CD4-positive, CD25-positive, alpha-beta regulatory T cell (primary cell): Measurements from ENCODE around the gene MCEE. TPM values are rescaled to one million over a fixed set of nuclear protein-coding genes. Genes with fewer than 3 reads are reported as not detected.
A peak's percentile ranks its signal among the peaks of the same experiment; 100 is the strongest.
"Not testable (repeated sequence)": the region's sequence is repeated elsewhere in the genome, so short reads cannot be mapped to it uniquely, and the experiment has no call there.

Source experiments
- ATAC-seq, 2 donors: fragments of 150-1000 bp; cut with Tn5 transposase; one replicate each; pipeline ENCODE4 v1.10.0; 2021; ENCODE audit warnings: low read depth in 2 of 2, moderate number of reproducible peaks in 2 of 2, moderate library complexity in 1 of 2
- DNase-seq, 3 donors: peaks; one replicate each; pipeline versions ENCODE4 v3.0.0 to v3.0.0-alpha.2; 2012 to 2022; ENCODE audit warnings: mixed read lengths in 1 of 3
- H3K27ac ChIP-seq: one replicate; pipeline ENCODE4 v1.7.0; 2013; ENCODE audit warnings: mild to moderate bottlenecking, low read length; ENCODE audit not compliant: insufficient read depth, poor library complexity, severe bottlenecking
- H3K27me3 ChIP-seq: one replicate; pipeline ENCODE4 v1.7.0; 2013; ENCODE audit warnings: low read length; ENCODE audit not compliant: control insufficient read depth, insufficient read depth
- H3K36me3 ChIP-seq: one replicate; pipeline ENCODE4 v1.7.0; 2013; ENCODE audit warnings: mild to moderate bottlenecking, low read length, moderate library complexity; ENCODE audit not compliant: control insufficient read depth, insufficient read depth
- H3K4me1 ChIP-seq: 2 replicates; pipeline ENCODE4 v1.7.0; 2013; ENCODE audit warnings: mild to moderate bottlenecking, low read length; ENCODE audit not compliant: insufficient read depth, control insufficient read depth, poor library complexity, severe bottlenecking
- H3K4me3 ChIP-seq: one replicate; pipeline ENCODE4 v1.7.0; 2013; ENCODE audit warnings: low read depth, mild to moderate bottlenecking, low read length, moderate library complexity
- H3K9me3 ChIP-seq, 2 experiments: 1 replicate in 1 of 2; 2 replicates in 1 of 2; pipeline ENCODE4 v1.7.0; 2013; ENCODE audit warnings: low read length in 2 of 2, mild to moderate bottlenecking in 1 of 2, moderate library complexity in 1 of 2; ENCODE audit not compliant: control insufficient read depth in 2 of 2
- H3K27ac Mint-ChIP-seq, 3 donors: one replicate each; pipeline ENCODE4 v1.8.0; 2020 to 2022; ENCODE audit warnings: mild to moderate bottlenecking in 3 of 3, mixed read lengths in 3 of 3, moderate library complexity in 2 of 3
- H3K27me3 Mint-ChIP-seq: one replicate; pipeline ENCODE4 v1.8.0; 2022; ENCODE audit warnings: mild to moderate bottlenecking, mixed read lengths
- H3K36me3 Mint-ChIP-seq: one replicate; pipeline ENCODE4 v1.8.0; 2020; ENCODE audit warnings: mixed read lengths
- H3K4me1 Mint-ChIP-seq, 4 donors: one replicate each; pipeline ENCODE4 v1.8.0; 2020 to 2022; ENCODE audit warnings: mixed read lengths in 4 of 4, mild to moderate bottlenecking in 1 of 4
- H3K4me3 Mint-ChIP-seq, 4 donors: one replicate each; pipeline ENCODE4 v1.8.0; 2020 to 2022; ENCODE audit warnings: mild to moderate bottlenecking in 4 of 4, mixed read lengths in 4 of 4, moderate library complexity in 3 of 4
- H3K9me3 Mint-ChIP-seq, 7 donors: one replicate each; pipeline ENCODE4 v1.8.0; 2020 to 2022; ENCODE audit warnings: mixed read lengths in 7 of 7, mild to moderate bottlenecking in 3 of 7, moderate library complexity in 2 of 7
- polyA plus RNA-seq, 4 donors: library from polyadenylated mRNA; unstranded; fragments of 300-500 nt; fragmentation: Illumina TruSeq; gene quantifications; one replicate each; pipeline ENCODE4 v1.2.3, GENCODE V29; 2021
- total RNA-seq: library from RNA; stranded (reverse); gene quantifications from one replicate; pipeline ENCODE4 v1.2.3, GENCODE V29; 2022

MCEE gene
- total and polyA plus RNA-seq, 5 donors from 2014 or later = 12.8 to 38.2 (median 30.3) TPM

DNA sequence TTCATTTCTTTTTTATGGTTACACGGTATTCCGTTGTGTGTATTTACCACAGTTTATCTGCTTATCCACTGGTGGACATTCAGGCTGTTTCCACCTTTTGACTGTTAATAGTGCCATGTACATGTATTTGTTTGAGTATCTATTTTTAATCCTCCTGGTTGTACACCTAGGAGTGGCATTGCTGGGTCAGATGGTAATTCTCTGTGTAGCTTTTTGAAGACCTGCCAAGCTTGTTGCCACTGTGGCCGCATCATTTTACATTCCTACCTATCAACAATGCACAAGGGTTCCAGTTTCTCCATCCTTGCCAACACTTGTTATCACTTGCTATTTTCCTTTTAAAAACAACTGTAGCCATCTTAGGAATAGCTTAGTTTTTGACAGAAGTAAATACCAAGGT is 13.8 kb upstream of the MCEE start:
- no peak overlapping the region for H3K27ac ChIP-seq
- no peaks in the 10 kb centered on the region for H3K9me3 ChIP-seq
- Mint-ChIP-seq H3K4me1 (peaks cover 0 to 16% (median 4%) of the 10 kb centered on the region in 4 donors), H3K36me3 (peaks cover 59% of the 10 kb centered on the region), H3K27ac (peak overlapping the region in 1 of 3 donors; percentile 48), H3K9me3 (no peaks in the 10 kb centered on the region), H3K27me3 (no peaks in the 10 kb centered on the region), H3K4me3 (no peak overlapping the region)
- no peak for ATAC-seq
- H3K27me3 ChIP-seq = no peaks in the 10 kb centered on the region
- H3K4me3 ChIP-seq = no peak overlapping the region
- H3K4me1 ChIP-seq = no peaks in the 10 kb centered on the region
- peaks cover 84% of the 10 kb centered on the region for H3K36me3 ChIP-seq
- no peak for DNase-seq

DNA sequence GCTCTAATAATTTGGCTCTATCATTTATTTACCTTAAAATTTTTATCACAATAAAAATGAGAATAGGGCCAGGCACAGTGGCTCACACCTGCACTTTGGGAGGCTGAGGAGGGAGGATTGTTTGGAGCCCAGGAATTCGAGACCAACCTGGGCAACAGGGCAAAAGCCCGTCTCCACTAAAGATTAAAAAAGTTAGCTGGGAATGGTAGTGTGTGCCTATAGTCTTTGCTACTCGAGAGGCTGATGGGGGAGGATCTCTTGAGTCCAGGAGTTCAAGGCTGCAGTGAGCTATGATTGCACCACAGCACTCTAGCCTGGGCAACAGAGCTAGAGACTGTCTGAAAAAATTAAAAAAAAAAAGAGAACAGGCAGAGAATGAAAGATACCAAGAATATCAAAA is 6.1 kb upstream of the MCEE start:
- peaks cover 0 to 8% (median 0%) of the 10 kb centered on the region in 4 donors for H3K4me1 Mint-ChIP-seq
- Histone ChIP-seq H3K36me3 (peaks cover 69% of the 10 kb centered on the region), H3K4me1 (peaks cover 19% of the 10 kb centered on the region), H3K4me3 (no peak overlapping the region), H3K27me3 (no peaks in the 10 kb centered on the region), H3K27ac (no peak overlapping the region), H3K9me3 (no peaks in the 10 kb centered on the region)
- peak overlapping the region in 1 of 3 donors; percentile 28 for H3K27ac Mint-ChIP-seq
- peaks cover 20% of the 10 kb centered on the region for H3K36me3 Mint-ChIP-seq
- no peak for DNase-seq
- no peaks in the 10 kb centered on the region for H3K27me3 Mint-ChIP-seq
- H3K4me3 Mint-ChIP-seq = no peak overlapping the region
- H3K9me3 Mint-ChIP-seq = no peaks in the 10 kb centered on the region
- ATAC-seq = no peak

DNA sequence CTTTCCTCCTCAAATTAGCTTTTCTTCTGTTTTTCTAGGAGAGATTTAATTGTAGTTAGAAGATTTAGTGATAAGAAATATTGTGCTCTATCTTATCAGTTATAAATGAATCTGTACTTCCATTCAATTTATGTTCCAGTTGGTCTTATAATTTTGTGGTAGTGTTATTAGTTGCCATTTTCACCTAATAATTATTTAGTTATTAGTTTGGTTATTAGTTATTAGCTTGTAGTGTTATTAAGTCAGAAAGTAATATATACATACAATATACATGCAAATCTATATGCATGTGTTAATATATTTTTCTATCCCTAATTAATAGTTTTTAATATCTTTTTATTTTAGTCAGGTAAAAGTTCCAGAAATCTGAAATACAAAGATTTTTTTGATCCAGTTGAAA is 3.6 kb upstream of the MCEE start:
- no peak overlapping the region for H3K27ac ChIP-seq
- H3K4me1 ChIP-seq = peaks cover 37% of the 10 kb centered on the region
- no peaks in the 10 kb centered on the region for H3K27me3 ChIP-seq
- Mint-ChIP-seq H3K4me3 (no peak overlapping the region), H3K9me3 (no peaks in the 10 kb centered on the region), H3K27me3 (no peaks in the 10 kb centered on the region), H3K4me1 (peaks cover 0 to 13% (median 7%) of the 10 kb centered on the region in 4 donors), H3K36me3 (peaks cover 14% of the 10 kb centered on the region), H3K27ac (no peak overlapping the region)
- H3K36me3 ChIP-seq = peaks cover 47% of the 10 kb centered on the region
- no peak for ATAC-seq
- DNase-seq = no peak
- no peaks in the 10 kb centered on the region for H3K9me3 ChIP-seq
- no peak overlapping the region for H3K4me3 ChIP-seq

DNA sequence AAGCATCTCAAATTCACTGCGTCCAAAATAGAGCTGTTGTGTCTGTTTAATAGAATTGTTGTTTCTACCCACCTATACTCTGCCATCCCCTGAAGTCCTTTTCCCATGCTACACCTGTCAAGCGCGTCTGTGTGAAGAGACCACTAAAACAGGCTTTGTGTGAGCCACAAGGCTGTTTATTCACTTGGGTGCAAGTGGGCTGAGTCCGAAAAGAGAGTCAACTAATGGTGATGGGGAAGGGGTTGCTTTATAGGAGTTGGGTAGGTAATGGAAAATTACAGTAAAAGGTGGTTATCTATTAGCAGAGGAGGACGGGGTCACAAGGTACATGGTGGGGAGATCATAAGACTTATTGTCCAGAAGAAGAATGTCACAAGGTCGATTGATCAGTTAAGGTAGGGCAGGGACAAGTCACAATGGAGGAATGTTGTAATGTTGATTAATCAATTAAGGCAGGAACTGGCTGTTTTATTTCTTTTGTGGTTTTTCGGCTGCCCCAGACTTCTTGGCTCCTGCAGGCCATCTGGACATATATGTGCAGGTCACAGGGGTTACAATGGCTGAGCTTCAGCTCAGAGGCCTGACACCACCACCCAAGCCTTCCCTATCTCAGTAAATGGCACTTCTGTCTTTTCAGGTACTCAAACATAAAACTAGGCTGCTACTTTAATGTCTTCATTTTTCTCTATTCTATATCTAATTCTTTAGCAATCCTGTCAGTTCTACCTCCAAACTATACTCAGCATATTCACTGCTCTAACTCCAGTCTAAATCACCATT is 1.5 kb upstream of the MCEE start:
- peaks cover 5 to 27% (median 20%) of the 10 kb centered on the region in 4 donors for H3K4me1 Mint-ChIP-seq
- H3K36me3 Mint-ChIP-seq = peaks cover 10% of the 10 kb centered on the region
- not testable (repeated sequence) for H3K4me3 Mint-ChIP-seq, H3K27me3 ChIP-seq, H3K9me3 ChIP-seq, DNase-seq, ATAC-seq, H3K27ac Mint-ChIP-seq, H3K9me3 Mint-ChIP-seq, H3K27me3 Mint-ChIP-seq
- H3K4me3 ChIP-seq = peak overlapping the region; percentile 94
- peaks cover 44% of the 10 kb centered on the region for H3K4me1 ChIP-seq
- H3K36me3 ChIP-seq = peaks cover 30% of the 10 kb centered on the region
- peak overlapping the region; percentile 88 for H3K27ac ChIP-seq

DNA sequence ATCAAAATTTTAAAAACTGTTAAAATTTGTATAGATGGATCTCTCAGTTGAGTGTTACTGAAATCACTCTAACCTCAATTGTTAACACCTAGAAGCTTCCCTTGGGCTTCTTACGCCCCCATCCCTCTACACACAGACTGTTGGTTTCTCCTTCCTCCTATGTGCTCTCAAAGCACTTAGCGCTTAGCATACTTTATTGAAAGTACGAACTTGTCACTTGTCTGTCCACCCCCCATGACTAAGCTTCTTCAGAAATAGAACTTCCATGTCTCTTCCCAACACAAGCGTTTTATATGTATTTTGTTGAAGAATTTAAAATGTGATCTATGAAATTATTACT is 846 bp upstream of the MCEE start:
- H3K27ac ChIP-seq = peak overlapping the region; percentile 88
- DNase-seq = no peak
- peaks cover 6% of the 10 kb centered on the region for H3K36me3 Mint-ChIP-seq
- no peaks in the 10 kb centered on the region for H3K27me3 ChIP-seq
- H3K27me3 Mint-ChIP-seq = no peaks in the 10 kb centered on the region
- H3K27ac Mint-ChIP-seq = no peak overlapping the region
- H3K9me3 ChIP-seq = no peaks in the 10 kb centered on the region
- peaks cover 44% of the 10 kb centered on the region for H3K4me1 ChIP-seq
- H3K36me3 ChIP-seq = peaks cover 23% of the 10 kb centered on the region
- ATAC-seq = no peak
- H3K4me1 Mint-ChIP-seq = peaks cover 5 to 28% (median 20%) of the 10 kb centered on the region in 4 donors
- H3K9me3 Mint-ChIP-seq = no peaks in the 10 kb centered on the region
- H3K4me3 ChIP-seq = peak overlapping the region; percentile 94
- H3K4me3 Mint-ChIP-seq = no peak overlapping the region

DNA sequence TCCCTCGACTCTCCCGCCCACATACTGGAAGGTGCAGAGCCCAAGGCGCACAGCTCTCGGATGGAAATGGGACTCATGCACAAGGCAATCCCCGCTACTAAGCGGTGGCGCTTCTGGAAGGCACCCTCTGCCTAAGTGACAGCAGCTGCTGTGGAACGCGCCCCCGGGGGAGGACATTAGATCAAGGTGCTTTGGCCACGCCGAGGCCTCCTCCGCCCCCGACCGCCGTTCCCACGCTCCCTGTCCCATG is 202 bp downstream of the MCEE start:
- no peaks in the 10 kb centered on the region for H3K9me3 ChIP-seq
- DNase-seq (no peak), ATAC-seq (peak; percentile 46)
- peak overlapping the region; percentile 88 for H3K27ac ChIP-seq
- peaks cover 5% of the 10 kb centered on the region for H3K36me3 Mint-ChIP-seq
- no peak overlapping the region for H3K4me3 Mint-ChIP-seq
- H3K4me1 ChIP-seq = peaks cover 44% of the 10 kb centered on the region
- peaks cover 14% of the 10 kb centered on the region for H3K36me3 ChIP-seq
- no peaks in the 10 kb centered on the region for H3K9me3 Mint-ChIP-seq
- no peaks in the 10 kb centered on the region for H3K27me3 ChIP-seq
- peak overlapping the region; percentile 89 for H3K4me3 ChIP-seq
- H3K27me3 Mint-ChIP-seq = no peaks in the 10 kb centered on the region
- H3K27ac Mint-ChIP-seq = peak overlapping the region in 1 of 3 donors; percentile 99
- peaks cover 5 to 29% (median 21%) of the 10 kb centered on the region in 4 donors for H3K4me1 Mint-ChIP-seq

DNA sequence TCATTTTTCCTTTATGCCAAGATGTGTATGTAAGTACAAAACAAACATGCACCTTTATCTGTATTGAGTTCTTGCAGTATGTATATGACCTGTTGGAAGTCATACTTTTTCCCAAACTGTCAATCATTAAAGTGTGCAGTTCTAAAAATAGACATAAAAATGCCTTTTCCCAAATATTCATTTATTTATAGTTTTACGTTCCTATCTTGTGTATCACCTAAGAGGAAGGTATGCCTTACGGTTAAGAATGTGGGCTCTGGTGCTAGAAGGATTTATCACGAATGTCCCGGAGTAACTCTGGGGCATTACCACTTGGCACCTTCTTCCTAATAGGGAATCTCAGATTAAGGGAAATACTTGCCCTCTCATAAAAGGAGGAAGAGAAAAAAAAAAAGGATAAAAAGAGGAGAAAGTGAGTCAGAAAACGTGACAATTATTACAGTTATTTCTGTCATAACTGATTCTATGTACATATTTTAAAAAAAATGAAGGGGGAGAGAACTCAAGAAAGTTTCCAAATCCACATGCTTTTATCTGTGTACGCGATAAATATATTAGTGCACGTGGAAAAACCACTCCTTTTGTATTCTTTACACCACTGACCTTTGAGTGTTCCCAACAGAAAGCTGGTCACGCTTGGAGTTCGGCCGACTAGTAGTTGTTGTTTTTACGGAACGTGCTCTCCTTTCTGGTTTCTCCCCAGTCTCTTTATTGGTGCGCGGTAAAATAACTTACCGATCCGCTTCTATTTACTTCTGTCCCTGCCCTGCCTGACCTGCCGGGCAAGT is 721 bp downstream of the MCEE start:
- peaks cover 8% of the 10 kb centered on the region for H3K36me3 ChIP-seq
- Mint-ChIP-seq H3K27ac (peak overlapping the region in 1 of 3 donors; percentile 99), H3K36me3 (peaks cover 4% of the 10 kb centered on the region), H3K27me3 (no peaks in the 10 kb centered on the region), H3K4me3 (no peak overlapping the region), H3K9me3 (no peaks in the 10 kb centered on the region), H3K4me1 (peaks cover 5 to 29% (median 21%) of the 10 kb centered on the region in 4 donors)
- H3K9me3 ChIP-seq = no peaks in the 10 kb centered on the region
- peak overlapping the region; percentile 89 for H3K4me3 ChIP-seq
- no peak for DNase-seq
- peaks cover 44% of the 10 kb centered on the region for H3K4me1 ChIP-seq
- peak overlapping the region; percentile 88 for H3K27ac ChIP-seq
- H3K27me3 ChIP-seq = no peaks in the 10 kb centered on the region
- no peak for ATAC-seq
